GM19025 (cell line): ENCODE results near the gene PLEKHG4B.
"Not testable (repeated sequence)": the region's sequence is repeated elsewhere in the genome, so short reads cannot be mapped to it uniquely, and the experiment has no call there.

ENCODE experiments used
- ATAC-seq: cut with Tn5 transposase; IDR thresholded peaks from one replicate; pipeline ENCODE4 v1.9.1; 2021; ENCODE audit warnings: mild to moderate bottlenecking, low read depth, moderate library complexity; ENCODE audit not compliant: unreplicated experiment

Gene PLEKHG4B

GRCh38 chr5:196350-196749, 104.4 kb downstream of the PLEKHG4B start:
- ATAC-seq, result no peak

GRCh38 chr5:197031-197430, 105.1 kb downstream of the PLEKHG4B start:
- ATAC-seq, result not testable (repeated sequence)

GRCh38 chr5:197892-198489, 106.0 kb downstream of the PLEKHG4B start:
- ATAC-seq, result no peak

GRCh38 chr5:198516-199196, 106.7 kb downstream of the PLEKHG4B start:
- no peak for ATAC-seq

GRCh38 chr5:199197-199949, 107.4 kb downstream of the PLEKHG4B start:
- ATAC-seq, result no peak

- ATAC-seq, result no peak
Observed at GRCh38 chr5:199950-200645, 108.1 kb downstream of the PLEKHG4B start.

- no peak for ATAC-seq
Observed at GRCh38 chr5:200985-201384, 109.0 kb downstream of the PLEKHG4B start.

GRCh38 chr5:201672-202071, 109.7 kb downstream of the PLEKHG4B start:
- no peak for ATAC-seq

- no peak for ATAC-seq
Observed at GRCh38 chr5:203246-203930, 111.4 kb downstream of the PLEKHG4B start.

- ATAC-seq, result no peak
Observed at GRCh38 chr5:204001-204400, 112.0 kb downstream of the PLEKHG4B start.

GRCh38 chr5:204462-204861, 112.5 kb downstream of the PLEKHG4B start:
- ATAC-seq, result no peak

- no peak for ATAC-seq
Observed at GRCh38 chr5:204966-205670, 113.2 kb downstream of the PLEKHG4B start.

- no peak for ATAC-seq
Observed at GRCh38 chr5:206406-206805, 114.4 kb downstream of the PLEKHG4B start.

GRCh38 chr5:206927-207536, 115.1 kb downstream of the PLEKHG4B start:
- ATAC-seq, result no peak

GRCh38 chr5:207599-207998, 115.6 kb downstream of the PLEKHG4B start:
- no peak for ATAC-seq

- ATAC-seq, result no peak
Observed at GRCh38 chr5:208449-209114, 116.6 kb downstream of the PLEKHG4B start.

GRCh38 chr5:213803-214395, 121.9 kb downstream of the PLEKHG4B start:
- ATAC-seq, result no peak

GRCh38 chr5:215256-215655, 123.3 kb downstream of the PLEKHG4B start:
- ATAC-seq, result not testable (repeated sequence)

- ATAC-seq, result not testable (repeated sequence)
Observed at GRCh38 chr5:216076-216475, 124.1 kb downstream of the PLEKHG4B start.
